ELR (cell line): ENCODE measurements around the gene NAMPT.

Source experiments
- DNase-seq: peaks from one replicate; pipeline ENCODE4 v3.0.0-alpha.2; 2015; ENCODE audit warnings: low read depth

NAMPT gene

DNA sequence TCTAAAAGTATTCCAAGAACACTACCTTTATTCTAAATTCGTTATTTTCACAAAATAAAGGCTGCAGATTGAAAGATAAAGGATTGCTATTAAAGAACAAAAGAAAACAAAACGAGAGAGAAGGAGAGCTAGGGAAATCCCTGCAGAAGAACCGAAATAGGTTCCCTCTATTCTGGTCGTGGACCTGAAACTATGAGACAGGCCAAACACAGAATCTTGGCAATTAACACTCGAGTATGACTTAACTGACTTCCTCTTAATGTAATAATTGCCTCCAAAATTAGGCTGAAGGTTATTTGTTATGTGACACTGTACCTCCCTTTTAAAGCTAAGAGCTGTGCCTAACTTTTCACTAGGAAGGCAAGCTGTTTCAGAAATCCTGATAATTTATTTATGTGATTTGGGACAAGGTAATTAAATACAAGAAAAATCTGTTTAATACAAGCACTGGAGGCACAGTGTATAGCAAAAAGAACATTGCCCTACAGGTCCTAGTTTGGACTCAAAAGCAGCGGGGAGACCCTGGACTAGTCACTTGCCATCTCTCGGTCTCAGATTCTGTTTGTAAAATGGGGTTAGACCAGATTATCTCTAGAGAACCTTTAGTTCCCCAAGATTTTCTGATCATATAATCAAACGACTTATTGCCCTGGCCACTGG lies 11.6 kb downstream of the NAMPT start:
- no peak for DNase-seq

DNA sequence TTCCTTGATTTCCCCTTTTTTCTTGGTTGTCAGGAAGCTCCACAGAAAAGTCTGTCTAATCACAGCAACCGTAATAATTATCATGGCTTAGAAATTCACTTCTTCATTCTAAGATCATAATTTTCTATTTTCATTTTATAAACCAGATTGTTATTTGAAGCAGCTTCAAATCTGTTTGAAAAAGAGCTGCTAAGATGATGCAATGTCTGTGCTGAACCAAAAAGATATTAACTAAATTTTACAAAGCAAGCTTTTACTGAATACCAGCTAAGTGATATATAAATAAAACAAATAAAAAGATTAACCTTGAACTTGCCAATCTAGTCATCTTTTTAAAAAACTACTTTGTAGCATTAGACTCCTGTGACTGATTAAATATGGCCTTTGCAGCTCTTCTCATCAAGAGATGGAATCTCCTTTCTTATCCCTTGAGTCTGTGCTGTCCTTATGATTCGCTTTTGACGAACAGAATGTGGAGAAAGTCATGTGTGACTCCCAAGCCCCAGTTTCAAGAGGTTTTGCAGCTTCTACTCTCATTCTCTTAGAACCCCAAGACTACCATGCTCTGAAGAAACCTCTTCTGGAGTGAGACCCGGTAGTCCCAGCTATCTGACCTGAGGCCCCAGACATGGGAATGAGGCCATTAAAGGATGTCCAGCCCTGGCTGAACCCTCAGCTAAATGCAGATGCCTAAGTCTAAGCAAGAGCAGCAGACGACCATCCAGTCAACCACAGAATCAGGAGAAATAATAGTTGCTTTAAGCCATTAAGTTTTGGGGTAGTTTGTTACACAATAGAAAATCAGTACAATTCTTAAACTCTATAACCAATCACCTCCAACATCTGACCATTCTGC lies 14.4 kb downstream of the NAMPT start:
- DNase-seq = no peak

DNA sequence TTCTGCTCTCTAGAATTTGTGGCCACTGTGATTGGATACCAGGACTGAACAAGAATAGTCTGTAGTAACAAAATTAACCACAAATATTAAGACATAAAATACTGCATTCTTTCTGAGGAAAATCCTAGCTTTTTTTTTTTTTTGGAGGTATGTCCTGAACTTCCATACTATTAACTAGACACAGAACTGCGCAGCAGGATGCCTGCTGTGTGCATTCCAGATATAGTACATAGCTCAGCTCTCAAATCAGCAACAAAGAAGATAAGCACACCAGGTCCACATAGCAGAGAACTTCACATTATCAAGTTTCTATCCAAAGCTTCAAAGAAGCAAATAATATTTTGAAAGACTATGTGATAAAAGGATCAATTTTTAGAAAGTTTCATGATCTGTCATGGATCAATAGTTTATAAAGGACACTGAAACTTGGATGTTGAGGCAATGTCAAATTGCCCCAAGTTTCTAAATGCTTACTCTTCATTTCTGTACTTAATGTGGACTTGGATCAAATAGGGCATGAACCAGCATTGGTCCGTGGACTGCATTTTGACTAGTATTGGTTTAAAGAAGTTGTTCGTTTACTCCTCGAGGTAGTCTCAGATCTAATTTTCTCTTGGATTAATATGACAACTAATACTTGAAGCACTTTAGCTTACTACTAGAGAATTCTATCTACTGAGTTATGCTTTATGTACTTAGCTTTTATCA lies 15.4 kb downstream of the NAMPT start:
- no peak for DNase-seq

- no peak for DNase-seq
Measured at GRCh38 chr7:106265133-106265532, 19.6 kb downstream of the NAMPT start.

DNA sequence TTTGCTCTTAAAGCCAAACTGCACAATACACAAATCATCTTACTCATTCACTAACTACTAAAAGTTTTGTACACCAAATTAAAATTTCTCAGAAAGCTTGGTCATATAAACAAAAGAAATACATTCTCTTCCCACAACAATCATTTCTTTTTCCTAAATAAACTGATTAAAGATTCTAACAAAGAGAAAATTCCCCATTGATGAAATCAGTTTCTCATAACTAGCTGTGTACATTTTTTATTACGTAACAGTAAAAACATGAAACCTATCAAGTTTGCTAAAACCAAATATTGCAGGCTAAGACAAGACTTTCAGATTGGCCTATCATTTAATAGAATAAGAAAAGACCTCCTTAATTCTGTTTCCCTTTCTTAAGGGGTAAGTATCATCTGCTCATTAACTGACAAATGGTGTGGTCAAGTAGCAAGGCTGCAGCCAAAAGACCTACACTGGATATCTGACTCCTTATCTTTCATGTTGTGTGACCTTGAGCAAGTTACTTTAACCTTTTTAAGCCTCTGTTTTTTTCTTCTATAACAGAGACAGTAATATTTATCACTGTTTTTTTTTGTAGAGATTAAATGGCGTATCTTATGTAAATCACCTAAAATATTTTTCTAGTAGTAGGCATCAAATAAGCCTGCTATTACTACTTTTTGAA lies 22.4 kb downstream of the NAMPT start:
- DNase-seq = no peak

GRCh38 chr7:106260136-106260561 lies 24.6 kb downstream of the NAMPT start:
- DNase-seq = no peak

DNA sequence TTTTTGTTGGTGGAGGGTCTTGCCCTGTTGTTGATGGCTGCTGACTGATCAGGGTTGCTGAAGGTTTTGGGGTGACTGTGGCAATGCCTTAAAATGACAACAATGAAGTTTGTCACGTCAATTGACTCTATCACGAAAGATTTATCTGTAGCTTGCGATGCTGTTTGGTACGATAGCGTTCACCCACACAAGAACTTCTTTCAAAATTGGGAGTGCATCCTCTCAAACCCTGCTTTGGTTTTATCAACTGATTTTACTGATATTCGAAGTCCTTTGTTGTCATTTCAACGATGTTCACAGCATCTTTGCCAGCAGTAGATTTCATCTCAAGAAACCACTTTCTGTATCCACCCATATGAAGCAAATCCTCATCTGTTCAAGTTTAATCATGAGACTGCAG lies 26.0 kb downstream of the NAMPT start:
- DNase-seq = no peak

DNA sequence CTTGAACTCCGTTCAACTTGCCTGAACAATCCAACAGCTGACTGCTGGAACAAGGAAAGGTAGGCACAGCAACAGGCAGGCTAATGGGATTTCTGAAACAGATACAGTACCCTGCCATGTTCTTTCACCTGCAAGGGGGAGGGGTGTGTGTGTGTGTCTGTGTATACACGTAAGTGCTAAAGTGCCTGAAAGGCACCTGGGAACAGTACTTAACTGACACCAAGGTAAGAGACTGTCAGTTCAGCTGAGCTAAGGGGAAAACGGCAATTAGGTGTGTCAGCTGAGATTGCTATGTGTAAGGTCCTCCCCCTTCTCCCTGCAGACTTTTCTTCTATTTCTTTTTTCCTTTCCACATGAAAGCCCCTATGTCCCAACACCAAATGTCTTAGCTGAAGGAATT lies 27.0 kb downstream of the NAMPT start:
- no peak for DNase-seq

DNA sequence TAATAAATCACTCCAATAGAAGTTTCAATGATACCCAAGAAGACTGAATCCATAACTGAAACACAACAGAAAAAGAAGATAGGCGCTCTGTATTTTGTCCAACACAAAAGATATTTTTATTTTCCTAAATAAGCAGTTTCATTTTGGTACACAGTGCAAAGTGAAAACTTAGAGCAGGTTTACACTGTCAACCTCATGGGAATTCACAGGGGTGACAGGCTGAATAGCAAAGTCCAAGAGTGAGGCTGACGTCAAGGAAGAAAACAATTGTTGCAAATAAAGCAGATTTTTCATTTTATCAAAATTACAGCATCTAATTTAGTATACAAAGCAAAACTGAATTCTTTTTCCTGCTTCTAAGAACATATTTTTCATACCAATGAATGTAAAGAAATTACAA lies 28.6 kb downstream of the NAMPT start:
- no peak for DNase-seq

GRCh38 chr7:106255246-106255645 lies 29.5 kb downstream of the NAMPT start:
- no peak for DNase-seq

GRCh38 chr7:106254525-106255116 lies 30.2 kb downstream of the NAMPT start:
- no peak for DNase-seq

DNA sequence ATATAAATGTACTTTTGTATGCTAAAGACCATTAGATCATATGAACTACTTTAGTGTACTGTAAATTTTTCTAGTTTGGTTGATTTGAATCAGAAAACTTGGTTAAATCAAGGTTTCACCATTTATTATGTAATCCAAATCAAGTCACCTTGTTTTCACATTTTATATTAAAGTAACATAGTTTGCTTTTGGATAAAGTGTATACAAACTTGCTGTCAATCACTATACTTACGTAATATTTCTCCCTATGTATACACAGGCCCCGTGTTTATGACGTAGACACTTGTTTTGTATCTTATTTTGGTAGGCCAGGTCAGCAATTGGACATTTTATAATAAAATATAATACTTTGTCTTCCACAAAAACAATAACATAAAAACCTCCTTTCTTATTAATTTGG lies 32.2 kb downstream of the NAMPT start:
- DNase-seq = no peak

GRCh38 chr7:106249488-106249887 lies 35.3 kb downstream of the NAMPT start:
- DNase-seq = no peak

GRCh38 chr7:106248600-106248999 lies 36.2 kb downstream of the NAMPT start:
- no peak for DNase-seq

DNA sequence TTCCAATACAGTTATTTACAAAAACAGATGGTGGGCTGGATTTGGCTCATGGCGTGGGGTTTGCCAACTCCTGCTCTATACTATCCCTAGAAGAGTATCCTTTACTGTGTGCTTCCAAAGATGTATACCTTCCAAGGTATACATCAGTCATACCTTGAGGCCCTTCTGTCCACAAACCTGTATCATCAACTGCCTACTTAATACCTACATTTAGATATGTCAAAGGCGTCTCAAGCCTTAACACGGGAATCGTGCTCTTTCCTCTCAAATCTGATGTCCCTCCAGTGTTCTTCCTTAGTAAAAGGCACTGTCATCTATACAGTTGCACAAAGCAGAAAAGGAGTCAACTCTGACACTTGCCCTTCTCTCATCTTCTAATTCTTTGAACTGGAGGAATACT lies 36.9 kb downstream of the NAMPT start:
- DNase-seq = no peak

DNA sequence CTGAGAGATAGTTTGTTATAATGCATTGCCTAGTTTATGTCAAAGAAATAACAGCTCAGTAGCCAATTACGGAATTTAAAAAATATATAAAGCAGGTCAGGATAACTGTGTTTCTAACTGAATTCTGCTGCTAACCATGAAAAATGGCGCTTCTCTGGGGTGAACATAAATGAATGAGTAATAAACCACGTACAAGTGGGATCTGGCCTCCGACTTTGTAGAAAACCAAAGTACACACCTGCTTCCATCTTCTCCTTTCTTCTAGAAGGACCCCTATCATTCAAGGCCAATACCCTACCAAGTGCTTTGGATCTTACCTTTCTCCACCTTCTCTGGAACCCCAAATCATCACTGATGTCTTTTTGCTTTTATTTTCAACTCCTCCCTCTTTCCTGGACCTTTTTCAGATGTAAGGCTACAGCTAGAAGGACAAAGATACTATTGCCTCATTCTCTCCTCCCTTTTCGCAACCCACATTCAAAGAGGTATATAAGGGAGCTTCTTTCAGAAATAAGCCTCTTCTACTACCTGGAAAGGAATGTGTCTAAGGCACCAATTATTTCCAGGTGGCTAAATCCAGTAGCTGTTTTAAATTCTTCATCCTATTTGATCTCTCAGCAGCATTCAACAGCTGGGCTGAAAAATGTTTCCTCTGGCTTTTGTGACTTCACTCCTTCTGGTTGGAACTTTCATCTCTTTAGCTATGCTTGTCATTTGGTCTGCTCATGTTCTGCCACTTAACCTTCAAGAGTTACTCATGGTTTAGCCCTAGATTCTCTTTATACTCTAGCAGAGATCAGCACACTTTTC lies 37.7 kb downstream of the NAMPT start:
- no peak for DNase-seq

- DNase-seq = peak; percentile 53
Measured at GRCh38 chr7:106243893-106244292, 40.9 kb downstream of the NAMPT start.

DNA sequence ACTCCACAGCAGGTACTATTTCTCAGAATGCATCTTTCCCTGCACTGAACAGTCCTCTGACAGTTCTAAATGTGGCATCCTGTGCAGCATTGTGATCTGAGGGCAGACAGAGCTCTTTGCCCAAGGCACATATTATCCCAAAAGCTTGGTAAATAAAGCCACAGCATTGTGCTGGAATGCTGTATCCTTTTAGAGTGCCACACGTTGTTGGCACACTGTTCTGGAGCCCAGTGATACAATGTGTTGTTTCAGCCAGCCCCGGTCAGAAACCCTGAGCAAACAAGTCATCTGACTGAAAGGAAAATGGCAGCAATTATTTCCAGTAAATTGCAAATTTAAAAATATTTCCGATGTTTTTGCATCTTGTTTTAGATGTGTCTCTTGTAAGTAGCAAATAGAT lies 45.4 kb downstream of the NAMPT start:
- DNase-seq = no peak

- DNase-seq = no peak
Measured at GRCh38 chr7:106238830-106239229, 46.0 kb downstream of the NAMPT start.

DNA sequence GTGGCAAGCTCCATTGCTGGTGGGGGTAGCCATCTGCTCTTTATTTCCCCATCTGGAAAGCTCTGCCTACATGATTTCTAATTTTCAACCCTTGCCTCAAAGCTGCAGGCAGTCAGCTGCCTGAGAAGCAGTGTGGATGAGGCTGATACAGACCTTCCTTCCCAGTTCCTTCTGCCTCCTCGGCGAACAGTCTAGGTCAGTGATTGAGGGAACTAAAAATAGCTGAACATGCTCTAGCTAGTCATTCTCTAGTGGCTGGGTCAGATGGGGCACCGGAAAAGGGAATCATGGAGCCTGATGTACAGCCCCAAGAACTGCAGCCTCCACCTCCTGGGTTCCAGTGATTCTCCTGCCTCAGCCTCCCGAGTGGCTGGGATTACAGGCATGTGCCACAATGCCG lies 48.7 kb downstream of the NAMPT start:
- no peak for DNase-seq

- DNase-seq = no peak
Measured at GRCh38 chr7:106234425-106234824, 50.4 kb downstream of the NAMPT start.
